ENCODE results near the gene CDY2A. TPM values are rescaled to one million over a fixed set of nuclear protein-coding genes. Genes with fewer than 3 reads are reported as not detected.
"Not testable (repeated sequence)": the region's sequence is repeated elsewhere in the genome, so short reads cannot be mapped to it uniquely, and the experiment has no call there.

Gene CDY2A, protein sequence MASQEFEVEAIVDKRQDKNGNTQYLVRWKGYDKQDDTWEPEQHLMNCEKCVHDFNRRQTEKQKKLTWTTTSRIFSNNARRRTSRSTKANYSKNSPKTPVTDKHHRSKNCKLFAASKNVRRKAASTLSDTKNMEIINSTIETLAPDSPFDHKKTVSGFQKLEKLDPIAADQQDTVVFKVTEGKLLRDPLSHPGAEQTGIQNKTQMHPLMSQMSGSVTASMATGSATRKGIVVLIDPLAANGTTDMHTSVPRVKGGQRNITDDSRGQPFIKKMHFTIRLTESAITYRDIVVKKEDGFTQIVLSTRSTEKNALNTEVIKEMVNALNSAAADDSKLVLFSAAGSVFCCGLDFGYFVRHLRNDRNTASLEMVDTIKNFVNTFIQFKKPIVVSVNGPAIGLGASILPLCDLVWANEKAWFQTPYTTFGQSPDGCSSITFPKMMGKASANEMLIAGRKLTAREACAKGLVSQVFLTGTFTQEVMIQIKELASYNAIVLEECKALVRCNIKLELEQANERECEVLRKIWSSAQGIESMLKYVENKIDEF
- total RNA-seq (2014; rRNA removed; shearing (Covaris generic)), result not detected in 2 replicates
- not detected in 2 replicates for polyA plus RNA-seq (2015; cell fraction: cytosol; rRNA removed)
- polyA plus RNA-seq (2015; cell fraction: nucleus; rRNA removed), result not detected in 2 replicates

DNA sequence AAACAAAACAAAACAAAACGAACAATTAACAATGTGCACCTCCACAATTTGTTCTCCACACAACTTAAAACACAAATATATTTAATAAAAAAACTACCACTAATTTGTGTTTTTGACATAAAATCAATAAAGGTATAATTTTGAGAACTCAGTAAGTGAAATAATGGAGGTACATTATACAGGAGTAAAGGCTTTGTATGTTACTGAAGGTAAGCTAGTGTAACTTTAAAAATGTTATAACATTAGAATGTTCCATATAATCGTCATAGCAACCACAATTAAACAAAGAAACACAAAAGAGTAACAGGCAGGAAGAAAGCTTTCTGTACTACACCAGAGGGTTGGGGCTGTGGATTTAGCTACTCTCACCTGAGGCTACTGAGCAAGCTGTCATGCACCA, at the start of gene CDY2A:
Gene CDY2A (plus strand): TSS at position 301 of the 400 bp plus-strand sequence. CDS start 328 bp downstream, outside the sequence.
- DNase-seq (ENCODE audit: low read depth), result not testable (repeated sequence)

DNA sequence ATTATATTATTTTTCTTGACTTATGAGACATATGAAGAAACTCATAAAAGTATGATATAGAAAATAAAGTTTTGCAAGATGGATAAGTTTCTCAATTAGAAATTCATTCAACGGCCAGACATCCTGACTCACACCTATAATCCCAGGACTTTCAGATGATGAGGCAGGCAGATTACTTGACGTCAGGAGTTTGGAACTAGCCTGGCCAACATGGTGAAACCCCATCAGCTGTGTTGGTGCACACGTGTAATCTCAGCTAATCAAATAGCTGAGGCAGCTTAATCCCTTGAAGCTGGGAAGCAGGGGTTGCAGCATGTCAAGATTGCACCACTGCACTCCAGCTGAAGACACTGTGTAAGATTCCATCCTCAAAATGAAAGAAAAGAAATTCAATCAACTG, 28.0 kb upstream of the CDY2A start:
- DNase-seq (ENCODE audit: low read depth), result not testable (repeated sequence)

DNA sequence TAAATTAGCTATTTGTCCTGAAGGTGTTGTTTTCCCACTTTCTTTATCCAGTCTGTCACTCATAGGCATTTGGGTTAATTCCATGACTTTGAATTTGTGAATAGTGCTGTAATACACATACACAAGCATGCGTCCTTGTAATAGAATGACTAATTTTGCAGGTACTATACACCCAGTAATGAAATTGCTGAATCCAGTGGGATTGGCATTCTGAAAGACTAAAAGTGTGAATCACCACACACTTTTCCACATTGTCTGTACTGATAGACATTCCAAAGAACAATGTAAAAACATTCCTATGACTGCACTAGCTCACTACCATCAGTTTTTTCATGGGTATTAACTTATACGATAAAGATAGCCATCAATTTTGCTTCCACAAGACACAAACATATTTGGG, 27.3 kb upstream of the CDY2A start:
- DNase-seq (ENCODE audit: low read depth), result not testable (repeated sequence)

DNA sequence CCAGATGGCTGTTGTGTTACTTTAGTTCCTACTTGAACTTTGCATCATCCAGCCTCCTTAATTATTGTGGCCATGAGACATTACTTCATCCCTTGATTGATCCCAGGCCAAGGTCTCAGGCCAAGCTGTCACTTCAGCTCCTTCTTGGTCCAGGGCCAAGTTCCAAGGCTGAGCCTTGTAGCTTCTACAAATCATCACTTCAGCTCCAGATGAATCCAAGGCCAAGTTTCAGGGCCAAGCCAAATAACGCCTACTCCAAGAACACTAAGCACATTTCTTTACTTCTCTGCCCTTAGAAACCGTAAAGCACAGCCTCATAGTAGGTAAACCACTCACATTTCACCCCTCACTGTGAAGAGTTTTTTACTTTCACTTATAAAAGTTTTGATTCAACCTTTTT, 1.7 kb upstream of the CDY2A start:
- not testable (repeated sequence) for DNase-seq (ENCODE audit: low read depth)

DNA sequence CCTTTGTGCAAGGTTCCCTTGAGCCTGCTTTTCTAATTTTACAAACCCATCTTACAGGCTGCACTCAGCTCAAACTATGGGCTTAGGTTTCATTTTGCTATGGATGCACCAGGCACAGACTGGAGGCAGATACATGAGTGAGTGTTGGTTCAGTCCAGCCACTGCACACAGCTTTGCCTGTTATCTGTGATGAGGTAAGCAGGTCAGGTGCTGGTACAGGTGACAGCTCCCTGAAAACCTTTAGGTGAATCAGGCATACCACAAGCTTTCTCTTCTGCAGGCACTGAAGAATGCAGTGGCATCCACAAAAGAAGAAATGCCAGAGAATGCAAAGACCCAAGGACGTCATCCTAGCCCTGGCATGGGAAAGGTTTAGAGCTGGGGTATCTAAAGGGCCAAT, 3.3 kb downstream of the CDY2A start:
- DNase-seq (ENCODE audit: low read depth), result not testable (repeated sequence)

DNA sequence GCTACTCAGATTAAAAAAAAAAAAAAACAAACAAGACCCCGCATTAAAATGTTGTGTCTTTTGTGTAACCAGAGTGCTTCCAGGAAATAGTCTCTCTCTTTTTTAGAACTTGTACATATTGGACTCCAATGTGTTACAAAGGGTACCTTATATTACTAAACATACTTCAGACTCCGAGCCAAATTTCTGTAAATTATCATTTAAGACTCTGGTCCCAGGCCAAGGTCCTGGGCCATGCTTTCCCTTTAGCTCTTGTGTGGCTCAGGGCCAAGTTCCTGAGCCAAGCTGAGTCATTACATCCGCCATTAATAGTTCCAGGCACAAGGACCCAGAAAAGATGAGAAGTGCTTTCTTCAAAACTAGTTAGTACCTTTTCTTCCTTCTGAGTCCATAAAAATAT, 4.6 kb downstream of the CDY2A start:
- DNase-seq (ENCODE audit: low read depth), result not testable (repeated sequence)

DNA sequence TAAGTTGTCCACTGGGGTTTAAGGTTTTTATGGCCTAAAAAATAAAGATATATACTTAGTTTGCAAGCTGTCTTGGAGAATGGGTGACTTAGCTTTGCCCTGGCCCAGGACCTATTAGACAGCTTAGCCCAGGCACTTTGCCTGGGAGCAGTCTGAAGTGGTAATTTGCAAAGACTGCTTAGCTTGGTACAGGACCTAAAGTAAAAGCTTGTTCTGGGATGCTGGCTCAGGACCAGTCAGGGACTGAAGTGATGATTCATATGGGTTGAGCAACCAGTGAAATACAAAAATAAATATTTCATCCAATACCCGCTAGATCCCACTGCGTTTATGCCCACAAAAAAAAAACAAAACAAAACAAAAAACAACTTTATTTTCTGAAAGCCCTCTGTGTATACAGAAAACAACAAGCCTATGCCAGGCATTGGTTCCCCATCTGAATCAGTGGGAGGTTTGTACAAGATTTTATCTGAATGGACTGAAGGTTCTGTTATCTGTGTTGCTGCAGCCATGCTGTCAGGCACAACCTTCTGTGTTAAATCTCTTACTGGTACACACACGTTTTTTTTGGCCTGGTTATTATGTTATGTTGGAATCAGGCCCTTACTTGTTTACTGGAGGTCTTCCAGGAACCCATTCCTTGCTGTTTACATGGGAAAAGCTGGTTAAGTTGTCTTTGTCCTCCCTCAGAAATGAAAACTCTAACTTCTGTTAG, 8.7 kb downstream of the CDY2A start:
- DNase-seq (ENCODE audit: low read depth), result not testable (repeated sequence)

DNA sequence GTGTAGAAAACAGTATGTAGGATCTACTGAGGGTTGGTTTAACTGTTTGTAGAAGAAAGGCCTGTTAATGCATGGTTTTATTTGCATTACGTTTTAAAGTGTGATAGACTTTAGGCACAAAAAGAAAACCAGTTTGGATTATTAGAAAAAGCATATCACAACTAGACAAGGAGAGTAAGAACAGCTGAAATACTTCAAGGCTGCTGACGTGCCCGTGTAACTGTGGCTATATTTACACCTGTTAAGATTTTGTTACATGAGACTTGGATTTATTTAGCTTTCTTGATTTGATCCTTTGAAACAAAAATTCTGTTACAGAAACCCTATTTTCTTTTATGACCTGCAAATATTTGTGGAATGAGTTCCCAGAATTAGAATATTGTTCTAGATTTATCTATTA, 9.3 kb downstream of the CDY2A start:
- not testable (repeated sequence) for DNase-seq (ENCODE audit: low read depth)

DNA sequence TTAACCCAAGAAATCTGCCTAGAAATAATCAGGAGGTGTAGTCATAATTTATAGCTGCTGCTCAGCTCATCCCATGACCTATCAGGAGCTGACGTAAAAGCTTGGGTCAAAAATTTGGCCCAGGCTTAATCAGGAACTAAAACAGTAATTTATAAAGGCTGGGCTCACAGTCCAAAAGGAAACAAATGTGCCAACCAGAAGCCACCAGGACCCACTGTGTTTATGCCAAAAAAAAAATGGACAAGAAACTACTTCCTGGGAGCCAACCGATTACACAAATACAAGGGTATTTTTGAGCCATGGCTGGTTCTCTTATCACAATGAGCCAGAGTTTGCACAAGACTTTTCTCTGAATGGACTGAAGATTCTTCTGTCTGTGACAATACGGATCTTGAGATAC, 19.4 kb downstream of the CDY2A start:
- not testable (repeated sequence) for DNase-seq (ENCODE audit: low read depth)

DNA sequence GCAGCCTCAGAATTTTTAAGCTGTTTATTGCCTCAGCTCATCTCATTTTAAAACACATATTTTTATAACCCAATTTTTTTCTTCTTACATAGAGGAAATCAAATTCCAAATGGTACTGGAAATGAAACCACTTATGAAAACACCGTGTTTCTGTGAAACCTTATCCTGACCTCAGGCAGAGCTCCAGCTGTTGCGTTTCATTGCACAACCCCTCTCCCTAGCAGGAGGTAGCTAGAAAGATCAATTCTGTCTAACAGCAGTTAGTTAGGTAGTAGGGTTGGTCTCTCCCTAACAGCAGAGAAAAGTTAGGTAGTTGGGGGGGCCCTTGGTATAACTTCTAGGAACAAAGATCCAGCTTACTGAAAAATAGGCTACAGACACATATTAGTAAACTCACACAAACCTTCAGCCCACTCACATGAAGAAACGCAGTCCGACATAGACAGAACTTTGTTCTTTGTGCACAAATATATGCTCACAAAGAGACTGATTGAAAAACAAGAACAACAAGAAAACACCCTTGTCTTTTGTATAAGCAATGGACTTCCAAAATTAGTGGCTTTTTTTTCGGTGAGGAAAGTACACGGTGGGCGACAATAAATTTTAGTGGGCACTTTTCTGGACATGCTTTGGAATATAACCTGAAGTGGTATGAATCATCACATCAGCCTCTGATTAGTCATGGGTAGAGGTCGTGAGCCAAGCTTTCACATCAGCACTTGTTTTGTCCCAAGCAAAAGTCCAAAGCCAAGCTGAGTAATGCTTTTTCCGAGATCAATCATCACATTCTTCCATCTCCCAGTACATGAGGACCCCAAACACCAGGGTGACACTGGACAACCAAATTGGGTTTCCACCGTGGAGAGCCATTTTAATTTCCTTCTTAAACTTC, 22.8 kb downstream of the CDY2A start:
- not testable (repeated sequence) for DNase-seq (ENCODE audit: low read depth)

DNA sequence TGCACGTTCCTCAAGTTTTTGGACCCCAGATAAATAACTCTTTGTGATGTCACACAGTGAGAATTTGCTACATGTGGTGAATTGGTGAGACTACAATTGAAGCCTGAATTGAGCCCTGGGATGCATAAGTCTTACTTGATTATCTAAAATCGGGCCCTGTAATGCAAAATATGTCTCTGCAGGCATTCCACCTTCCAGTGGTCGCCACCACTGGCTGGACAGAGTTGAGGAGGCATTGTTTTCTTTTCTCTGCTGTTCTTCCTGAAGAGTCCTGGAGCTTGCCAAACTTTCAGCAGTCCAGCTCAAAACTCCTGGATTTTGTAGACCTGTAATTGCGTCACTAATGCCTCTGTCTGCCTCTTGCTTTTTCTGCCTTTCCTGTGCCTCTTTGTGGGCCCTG, 23.5 kb downstream of the CDY2A start:
- DNase-seq (ENCODE audit: low read depth), result not testable (repeated sequence)

DNA sequence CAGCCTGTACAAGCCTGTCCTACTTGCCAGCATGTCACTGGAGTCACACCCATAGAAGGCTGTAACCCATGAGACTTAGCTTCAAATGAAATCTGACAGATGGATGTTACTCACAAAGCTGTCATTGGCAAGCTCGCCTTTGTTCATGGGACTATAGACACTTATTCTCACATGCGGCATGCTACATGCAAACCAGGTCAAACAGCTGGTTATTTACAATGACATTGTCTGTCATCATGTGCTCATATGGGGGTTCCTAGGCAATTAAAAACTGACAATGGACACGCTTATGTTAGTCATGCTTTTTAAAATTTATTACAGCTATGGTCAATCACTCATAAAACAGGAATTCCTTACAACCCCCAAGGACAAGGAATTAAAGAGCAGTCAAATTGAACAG, 30.9 kb downstream of the CDY2A start:
- not testable (repeated sequence) for DNase-seq (ENCODE audit: low read depth)

DNA sequence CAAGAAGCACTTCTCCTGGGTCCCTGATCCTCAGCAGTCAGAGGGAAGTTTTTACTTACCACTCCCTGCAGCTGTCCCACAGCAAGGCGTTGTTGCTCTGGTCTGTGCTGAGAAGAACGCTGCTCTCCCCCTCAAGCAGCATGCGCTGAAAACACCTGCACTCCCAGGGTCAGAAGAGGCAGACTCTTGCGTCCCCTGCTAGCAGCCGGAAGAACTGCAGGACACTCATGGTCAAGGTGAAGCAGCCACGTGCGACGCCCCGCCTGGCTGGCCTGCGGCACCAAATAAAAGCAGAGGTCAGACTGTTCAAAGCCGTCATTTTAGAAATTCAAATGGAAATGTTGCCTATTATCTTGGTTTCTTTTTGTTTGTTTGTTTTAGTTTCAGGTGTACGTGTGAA, 47.9 kb downstream of the CDY2A start:
- DNase-seq (ENCODE audit: low read depth), result not testable (repeated sequence)

Other genes with a start within 250 kb of the CDY2A start
- not detected in 2 replicates for gene CDY2B, start 145.6 kb upstream of the CDY2A start, total RNA-seq (2014; rRNA removed; shearing (Covaris generic))